OCI-M2 (cell line): Measurements from ENCODE around the gene FBXW5.
A peak's percentile ranks its signal among the peaks of the same experiment; 100 is the strongest.

ENCODE experiments used
- DNase-seq: peaks from one replicate; lab custom pipeline; 2025; ENCODE audit not compliant: unreplicated experiment; lab: John Stamatoyannopoulos, UW

Gene FBXW5, protein sequence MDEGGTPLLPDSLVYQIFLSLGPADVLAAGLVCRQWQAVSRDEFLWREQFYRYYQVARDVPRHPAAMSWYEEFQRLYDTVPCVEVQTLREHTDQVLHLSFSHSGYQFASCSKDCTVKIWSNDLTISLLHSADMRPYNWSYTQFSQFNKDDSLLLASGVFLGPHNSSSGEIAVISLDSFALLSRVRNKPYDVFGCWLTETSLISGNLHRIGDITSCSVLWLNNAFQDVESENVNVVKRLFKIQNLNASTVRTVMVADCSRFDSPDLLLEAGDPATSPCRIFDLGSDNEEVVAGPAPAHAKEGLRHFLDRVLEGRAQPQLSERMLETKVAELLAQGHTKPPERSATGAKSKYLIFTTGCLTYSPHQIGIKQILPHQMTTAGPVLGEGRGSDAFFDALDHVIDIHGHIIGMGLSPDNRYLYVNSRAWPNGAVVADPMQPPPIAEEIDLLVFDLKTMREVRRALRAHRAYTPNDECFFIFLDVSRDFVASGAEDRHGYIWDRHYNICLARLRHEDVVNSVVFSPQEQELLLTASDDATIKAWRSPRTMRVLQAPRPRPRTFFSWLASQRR

DNA sequence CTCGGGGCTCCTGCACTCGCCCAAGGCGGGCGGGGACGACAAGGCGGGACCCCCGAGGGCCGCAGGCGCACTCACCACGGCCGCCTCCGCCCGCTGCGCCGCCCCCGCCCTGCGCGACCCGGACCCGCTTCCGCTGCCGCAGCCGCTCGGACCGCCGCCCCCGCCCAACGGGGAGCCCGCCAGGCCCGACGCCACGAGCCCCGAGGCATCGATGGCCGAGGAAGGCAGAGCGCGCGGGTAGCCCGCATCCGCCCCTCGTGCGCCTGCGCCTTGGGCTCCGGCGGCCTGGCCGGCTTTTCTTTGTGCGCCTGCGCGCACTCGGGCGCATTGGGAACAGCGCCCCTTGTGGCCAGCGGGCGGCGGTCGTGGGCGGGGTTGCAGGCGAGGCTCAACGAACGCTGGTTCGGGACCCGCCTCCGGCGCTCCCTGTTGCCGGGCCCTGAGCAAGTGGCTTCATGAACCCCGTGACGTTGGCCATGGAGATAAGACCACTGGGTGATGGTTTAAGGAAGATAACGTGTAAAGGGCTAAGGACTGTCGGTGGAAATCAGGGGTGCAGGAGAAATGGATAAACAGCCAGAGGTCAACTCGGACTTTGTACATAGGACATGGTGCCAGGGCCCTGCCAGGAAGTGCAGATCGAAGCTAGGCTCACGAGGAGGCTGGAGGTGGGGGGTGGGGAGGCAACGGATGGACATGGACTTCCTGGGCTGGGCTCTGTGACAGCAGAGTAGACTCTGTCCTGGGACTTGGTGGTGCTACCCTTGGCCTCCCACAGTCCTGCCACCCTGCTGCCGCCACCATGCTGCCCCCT, at the start of gene FBXW5, which contains the start of gene C8G:
Gene FBXW5 (minus strand): TSS at position 220 of the 814 bp plus-strand sequence. CDS start 655 bp downstream, outside the sequence.
Gene C8G (plus strand): TSS at position 725 of the 814 bp plus-strand sequence. CDS start 78 bp downstream, at position 803.
- peak; percentile 15 for DNase-seq

DNA sequence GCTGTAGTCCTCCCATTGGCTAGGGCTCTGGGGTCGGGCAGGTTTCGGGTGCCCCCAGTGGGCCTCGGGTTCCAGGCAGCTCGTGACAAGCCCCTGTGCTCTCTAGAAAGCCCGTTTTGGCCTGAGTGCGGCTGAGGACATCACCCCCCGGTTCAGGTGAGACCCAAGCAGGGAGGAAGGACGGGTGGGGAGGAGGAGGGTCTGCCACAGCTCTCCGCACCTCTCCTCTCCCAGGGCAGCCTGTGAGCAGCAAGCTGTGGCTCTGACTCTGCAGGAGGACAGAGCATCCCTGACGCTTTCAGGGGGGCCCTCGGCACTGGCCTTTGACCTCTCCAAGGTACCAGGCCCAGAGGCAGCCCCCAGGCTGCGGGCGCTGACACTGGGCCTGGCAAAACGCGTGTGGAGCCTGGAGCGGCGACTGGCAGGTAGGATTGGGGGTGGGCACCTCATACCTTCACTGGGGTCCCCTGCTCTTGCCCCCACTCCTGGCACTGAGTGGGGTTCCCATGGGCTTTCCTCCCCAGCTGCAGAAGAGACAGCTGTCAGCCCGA, 48.4 kb upstream of the FBXW5 start:
- DNase-seq: no peak

DNA sequence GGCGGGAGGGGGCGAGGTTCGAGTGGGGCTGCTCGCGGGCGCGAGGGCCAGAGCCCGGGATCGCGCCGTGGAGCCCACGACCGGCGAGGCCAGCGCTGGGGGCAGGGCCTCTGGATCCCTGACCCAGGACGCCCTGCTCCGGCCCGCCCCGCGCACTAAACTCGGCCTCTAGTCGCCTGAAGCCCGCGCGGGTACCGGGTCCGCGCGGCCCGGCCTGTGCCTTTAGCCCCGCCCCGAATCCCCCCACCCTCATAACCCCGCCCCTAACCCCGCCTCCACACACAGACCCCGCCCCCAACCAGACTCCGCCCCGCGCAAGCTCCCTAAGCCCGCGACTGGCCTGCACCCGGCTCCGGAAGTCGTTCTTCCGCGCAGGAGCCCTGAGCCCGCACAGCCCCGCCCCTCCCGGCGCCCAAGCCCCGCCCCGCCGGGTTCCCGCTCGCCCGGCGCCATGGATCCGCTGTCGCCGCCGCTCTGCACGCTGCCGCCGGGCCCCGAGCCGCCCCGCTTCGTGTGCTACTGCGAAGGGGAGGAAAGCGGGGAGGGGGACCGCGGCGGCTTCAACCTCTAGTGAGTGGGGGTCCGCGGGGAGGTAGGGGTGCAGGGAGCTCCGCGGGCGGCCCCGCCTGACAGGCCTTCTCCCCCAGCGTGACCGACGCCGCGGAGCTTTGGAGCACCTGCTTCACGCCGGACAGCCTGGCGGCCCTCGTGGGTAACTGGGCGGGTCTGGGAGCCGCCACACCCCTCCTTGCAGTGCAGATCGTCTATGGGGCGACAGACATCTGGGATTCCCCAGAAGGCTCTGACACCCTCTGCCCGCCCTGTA, 47.7 kb upstream of the FBXW5 start, which contains the start of gene PAXX:
Gene PAXX (plus strand): TSS at position 430 of the 826 bp plus-strand sequence. CDS start 22 bp downstream, at position 452.
- DNase-seq: peak; percentile 17

DNA sequence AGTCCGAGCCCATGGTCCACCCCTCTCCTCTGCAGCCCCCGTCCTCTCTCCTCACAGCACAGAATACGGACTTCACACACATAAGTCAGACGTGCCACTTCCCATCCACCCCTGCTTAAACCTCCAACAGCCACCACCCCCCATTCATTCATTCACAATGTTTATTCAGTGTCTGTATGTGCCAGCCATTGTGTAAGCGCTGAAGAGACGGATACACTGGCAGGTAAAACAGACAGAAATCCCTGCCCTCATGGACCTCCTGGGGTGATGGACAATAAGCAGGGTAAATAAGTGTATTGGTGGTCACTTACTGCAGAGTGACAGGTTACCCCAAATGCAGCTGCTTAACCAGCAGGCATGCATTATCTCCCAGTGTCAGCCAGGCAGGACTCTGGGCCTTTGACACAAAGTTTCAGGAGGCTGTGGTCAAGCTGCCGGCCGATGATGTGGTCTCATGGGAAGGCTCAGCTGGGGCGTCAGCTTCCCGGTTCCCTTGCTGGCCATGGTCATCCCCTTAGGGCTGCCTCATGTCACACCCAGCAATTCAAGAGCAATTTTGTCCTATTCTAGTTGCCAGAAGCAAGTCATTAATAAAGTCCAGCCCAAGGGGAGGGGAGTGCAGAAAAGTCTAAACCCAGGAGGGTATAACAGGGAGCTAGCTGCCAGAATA, 45.8 kb upstream of the FBXW5 start:
- DNase-seq: no peak

DNA sequence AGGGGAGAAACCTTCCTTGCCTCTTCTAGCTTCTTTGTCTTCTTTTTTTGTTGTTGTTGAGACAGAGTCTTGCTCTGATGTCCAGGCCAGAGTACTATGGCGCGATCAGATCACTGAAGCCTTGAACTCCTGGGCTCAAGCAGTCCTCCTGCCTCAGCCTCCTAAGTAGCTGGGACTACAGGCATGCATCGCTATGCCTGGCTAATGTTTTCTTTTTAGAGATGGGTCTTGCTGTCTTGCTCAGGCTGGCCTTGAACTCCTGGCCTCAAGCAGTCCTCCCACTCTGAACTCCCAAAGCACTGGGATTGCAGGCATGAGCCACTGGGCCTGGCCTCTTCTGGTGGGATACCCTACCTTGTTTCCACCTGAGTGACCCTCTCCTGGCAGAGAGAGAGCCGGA, 44.3 kb upstream of the FBXW5 start:
- no peak for DNase-seq

DNA sequence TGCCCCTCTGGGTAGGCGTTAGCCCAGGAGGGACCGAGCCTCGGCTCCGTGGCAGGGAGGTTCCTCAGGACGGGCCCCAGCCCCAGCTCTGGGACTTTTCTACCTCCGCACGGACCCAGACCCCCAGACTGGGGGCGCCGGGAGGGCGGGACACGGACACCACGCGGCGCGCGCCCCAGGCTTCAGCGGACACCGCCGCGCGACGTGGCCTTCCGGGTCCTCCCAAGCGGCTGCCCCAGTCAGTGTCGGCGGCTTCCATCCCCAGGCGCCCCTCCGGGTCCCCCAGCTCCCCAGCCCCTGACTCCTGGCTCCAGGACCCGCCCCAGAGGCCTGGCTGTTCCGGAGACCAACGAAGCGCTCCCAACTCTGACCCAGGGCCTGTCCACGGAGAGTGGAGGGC, 41.3 kb upstream of the FBXW5 start:
- DNase-seq: no peak

DNA sequence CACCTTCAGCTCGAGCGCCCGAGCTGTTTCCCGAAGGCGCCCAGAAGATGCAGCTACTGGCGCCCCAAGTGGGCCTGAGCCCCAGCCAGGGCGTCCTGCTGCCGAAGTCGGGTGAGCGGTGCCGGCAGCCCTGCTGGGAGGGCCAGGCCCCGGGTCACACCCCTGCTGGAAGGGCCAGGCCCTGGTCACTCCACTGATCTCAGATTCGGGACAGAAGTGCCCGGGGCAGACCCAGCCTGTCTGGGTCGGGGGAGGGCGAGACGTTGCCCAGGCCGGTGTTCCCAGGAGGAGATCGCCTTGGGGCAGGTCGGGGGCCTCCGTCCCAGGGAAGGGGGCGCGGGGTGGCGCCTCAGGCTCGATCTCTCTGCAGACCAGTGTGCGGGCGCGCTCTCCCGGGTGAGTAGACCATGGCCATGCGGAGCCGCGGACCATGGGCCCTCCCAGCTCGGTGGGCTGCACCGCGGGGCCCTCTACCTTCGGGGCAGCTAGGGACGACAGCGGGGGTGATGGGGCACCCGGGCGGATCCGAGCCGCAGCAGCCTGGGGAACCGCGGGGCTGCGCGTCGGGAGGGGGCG, 40.6 kb upstream of the FBXW5 start:
- DNase-seq: no peak

DNA sequence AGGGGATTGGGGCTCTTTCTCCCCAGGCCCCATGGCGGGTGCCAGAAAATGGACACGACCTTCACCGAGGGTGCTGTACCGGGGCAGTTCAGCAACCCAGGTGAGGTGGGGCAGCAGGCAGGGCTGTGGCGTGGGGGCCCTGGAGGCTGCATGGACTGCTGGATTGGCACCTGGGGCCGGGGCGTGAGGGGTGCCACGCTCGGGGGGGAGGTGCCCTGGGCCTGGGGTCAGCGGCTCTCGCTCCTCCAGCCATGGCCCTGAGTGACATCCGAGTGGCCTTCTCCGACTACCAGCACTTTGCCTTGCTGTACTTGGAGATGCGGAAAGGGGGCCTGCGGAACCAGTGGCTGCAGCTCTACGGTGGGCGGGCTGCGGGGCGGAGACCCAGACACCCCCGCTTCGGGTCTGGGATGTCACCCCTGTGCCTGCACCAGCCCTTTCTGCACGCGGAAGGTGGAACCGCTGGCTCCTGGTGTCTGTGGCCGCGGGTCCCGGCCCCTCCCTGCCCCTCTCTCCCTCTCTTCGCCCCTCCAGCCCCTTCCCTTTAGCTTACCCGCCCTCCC, 40.0 kb upstream of the FBXW5 start:
- DNase-seq: no peak

DNA sequence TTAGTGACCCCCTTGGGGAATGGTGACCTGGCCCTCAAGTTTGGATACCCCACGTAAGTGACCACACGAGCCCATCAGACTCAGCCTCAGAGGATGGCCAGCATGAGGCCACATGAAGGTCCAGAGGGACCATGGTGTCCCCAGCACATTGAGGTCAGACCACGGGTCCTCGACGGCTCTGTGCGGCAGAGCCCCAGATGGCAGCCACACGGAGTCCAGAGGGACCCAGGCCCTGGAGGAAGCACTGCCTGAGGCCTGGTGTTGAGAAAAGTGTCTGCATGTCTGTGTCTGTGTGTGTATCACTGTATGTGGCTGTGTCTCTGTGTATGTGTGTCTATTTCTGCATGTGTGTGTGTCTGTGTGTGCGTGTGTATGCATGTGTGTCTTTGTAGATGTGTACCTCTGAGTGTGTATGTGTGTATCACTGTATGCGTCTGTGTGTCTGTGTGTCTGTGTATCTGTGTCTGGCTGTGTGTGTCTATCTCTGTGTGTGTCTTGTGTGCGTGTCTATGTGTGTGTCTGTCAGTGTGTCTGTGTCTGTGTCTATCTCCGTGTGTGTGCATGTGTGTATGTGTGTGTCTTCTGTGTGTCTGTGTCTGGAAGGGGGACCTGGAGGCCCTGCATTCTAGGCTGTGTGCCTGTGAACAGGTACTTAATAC, 39.2 kb upstream of the FBXW5 start:
- no peak for DNase-seq

DNA sequence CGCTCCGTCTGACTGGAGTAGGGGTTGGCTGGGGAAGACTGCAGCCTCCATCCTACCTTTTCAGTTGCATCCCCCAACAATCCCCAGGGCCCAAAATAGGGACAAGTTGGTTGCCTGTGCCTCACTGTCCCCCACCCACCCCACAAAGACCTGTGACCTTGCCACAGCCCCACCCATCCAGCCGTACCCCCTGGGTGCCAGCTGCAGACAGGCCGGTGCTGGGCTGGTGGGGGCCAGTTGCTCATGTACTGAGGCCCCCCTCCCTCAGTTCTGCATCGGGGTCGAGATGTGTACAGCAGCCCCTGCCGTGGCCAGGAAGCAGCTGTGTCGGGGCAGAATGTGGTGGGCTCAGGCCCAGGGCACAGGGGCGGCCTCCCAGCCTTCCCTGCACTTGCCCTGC, 38.6 kb upstream of the FBXW5 start:
- no peak for DNase-seq

DNA sequence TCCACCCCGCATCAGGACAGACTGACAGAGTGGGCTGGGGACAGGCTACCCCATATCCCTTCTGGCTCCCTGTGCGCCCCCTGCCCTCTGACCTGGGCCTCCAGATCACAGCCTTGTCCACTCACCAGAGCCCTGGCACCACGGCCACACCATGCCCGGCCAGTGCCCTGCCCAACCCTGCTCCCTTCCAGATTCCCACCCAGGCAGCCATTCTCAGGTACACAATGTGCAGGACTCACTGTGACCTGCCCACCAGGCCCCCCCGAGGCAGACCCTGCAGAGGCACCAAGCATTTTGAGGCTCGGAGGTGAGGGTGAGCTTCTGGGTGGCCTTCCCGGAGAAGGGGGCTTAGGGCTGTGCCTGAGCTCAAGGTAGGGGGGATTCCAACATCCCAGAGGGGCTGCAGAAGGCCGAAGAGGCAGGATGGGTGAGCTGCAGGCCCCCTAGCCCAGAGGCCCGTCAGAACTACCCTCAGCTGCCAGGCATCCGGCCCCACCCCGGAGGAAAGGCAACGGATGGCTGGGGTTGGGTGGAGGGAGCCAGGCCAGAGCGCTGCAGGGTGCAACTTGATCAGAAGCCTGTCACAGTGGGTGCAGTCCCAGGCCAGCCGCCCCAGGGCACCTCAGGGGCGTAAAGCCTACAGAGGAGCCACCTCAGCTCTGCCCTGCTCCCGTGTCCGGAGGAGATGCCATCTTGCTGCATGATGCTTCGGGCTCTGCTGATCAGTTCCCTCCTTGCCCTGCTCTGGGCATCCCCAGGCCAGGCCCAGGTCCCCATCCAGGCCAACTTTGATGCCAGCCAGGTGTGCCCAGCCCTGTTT, 37.9 kb upstream of the FBXW5 start, which contains the start of gene LCNL1:
Gene LCNL1 (plus strand): TSS at position 762 of the 820 bp plus-strand sequence. CDS start 594 bp downstream, outside the sequence.
- DNase-seq: no peak

DNA sequence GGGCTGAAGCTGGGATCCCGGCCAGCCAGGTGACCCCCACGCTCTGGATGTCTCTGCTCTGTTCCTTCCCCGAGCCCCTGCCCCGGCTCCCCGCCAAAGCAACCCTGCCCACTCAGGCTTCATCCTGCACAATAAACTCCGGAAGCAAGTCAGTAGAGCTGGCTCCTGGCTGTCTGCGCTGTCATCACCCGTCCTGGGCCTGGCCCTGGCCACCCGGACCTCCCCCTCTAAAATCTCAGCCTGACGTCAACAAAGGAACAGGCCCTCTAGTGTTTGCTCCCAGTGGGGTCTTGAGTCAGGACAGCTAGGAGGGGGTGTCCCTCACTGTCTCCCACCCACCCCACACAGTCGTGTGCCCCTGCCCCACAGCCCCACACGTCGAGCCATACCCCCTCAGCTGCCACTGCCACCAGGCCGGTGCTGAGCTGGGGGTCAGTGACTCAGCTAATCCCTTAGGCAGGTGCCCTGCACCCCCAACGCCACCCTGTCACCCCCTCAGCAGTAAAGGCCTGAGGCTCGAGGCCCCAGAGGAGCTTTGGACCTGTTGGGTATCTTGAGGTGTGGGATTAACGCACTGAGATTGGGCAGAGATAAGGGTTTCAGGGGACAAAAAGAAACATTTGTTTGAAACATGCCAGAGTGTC, 37.2 kb upstream of the FBXW5 start:
- DNase-seq: no peak

DNA sequence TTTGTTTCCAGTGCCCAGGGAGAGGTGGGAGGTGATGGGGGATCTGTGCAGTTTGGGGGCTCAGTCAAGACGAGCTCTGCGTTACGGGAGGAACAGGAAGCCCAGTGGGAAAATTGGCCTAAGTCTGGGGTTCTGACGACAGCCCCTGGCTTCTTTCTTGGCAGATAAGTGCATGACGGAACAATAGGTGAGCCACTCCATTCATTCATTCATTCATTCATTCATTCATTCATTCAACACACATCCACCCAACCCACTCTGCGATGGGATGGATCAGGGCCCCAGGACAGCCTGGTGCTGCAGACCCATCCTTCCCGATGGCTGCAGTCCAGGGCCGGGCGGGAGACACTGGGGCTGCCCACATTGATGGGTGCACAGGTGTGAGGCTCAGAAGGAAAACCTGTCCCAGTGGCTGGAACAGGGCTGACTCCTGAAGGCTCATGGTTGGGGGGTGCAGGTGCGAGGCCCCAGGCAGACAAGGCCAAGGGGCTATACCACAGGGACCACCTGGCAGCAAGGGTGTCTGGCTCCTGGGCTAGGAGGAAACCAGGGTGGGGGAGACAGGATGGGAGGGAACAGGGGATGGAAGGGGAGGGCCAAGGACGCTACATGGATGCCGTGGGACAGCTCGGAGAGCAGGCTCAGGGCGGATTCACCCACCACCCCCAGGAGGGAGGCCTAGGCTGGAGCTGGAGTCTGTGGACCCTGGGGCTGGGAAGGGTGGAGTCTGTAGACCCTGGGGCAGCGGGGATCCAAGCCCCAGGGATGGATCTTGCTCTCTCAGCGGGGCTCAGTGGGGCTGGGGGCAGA, 36.3 kb upstream of the FBXW5 start:
- DNase-seq: no peak

DNA sequence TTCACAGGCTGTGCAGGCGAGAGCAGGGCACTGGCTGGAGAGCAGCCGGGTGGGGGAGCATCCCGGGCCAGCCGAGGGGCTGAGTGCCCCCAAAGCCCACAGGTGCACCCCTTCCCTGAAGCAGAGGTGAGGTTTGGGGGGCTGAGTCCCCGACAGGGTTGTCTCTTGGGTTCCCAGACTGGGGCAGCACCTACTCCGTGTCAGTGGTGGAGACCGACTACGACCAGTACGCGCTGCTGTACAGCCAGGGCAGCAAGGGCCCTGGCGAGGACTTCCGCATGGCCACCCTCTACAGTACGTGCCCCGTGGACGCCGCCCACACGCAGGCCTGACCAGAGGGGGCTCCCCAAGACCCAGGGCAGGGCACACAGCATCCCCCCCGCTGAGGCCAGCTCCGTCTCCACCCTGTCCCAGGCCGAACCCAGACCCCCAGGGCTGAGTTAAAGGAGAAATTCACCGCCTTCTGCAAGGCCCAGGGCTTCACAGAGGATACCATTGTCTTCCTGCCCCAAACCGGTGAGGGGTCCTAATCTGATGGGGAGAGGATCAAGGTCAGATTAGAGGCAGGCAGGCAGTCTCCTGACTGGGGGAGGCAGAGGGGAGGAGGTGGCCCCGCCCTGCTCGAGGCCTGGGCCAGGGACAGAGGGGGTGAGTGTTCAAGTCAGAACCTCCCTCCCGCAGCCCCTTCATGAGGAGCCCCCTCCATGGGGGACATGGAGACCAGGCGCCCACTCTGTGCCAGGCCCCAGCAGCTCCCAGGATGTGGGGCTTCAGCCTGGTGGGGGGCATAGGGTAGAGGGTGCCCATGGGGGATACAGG, 35.4 kb upstream of the FBXW5 start:
- no peak for DNase-seq

DNA sequence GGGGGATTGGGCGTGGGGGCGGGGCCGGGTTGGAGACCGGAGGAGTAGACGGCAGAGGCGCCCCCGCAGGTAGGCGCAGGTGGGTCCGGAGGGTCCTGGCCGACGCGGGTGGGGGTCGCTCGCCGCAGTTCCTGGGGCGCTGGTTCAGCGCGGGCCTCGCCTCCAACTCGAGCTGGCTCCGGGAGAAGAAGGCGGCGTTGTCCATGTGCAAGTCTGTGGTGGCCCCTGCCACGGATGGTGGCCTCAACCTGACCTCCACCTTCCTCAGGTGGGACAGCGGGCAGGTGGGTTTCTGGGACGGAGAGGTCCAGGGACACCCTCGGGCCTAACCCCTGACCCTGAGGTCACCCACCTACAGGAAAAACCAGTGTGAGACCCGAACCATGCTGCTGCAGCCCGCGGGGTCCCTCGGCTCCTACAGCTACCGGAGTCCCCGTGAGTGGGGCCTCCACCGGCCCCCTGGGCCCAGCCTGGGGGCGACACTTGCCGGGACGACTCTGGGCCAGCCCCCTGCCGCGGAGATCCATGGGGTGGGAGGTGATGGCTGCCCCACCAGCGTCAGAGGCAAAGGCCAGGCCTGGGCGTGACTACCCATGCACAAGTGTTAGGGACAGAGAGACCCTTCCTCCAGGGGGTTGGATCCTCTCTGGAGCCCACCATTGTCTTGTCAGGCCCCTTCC, 34.5 kb upstream of the FBXW5 start:
- DNase-seq: no peak
